Esophagus squamous epithelium (tissue), 4 donors: ENCODE data around the gene TMEM168.

ENCODE experiments used
- POLR2A ChIP-seq, 4 donors: fragments of 450-650 bp; IDR thresholded peaks; one replicate each; pipeline ENCODE4 v1.6.1; 2017; ENCODE audit warnings: antibody characterized with exemption in 4 of 4, mild to moderate bottlenecking in 4 of 4, moderate library complexity in 3 of 4
- TF ChIP-seq, protein P1 (sequence below), 6 experiments: fragments of 450-650 bp in 4 of 6; fragments of 200-600 bp in 2 of 6; sonication (generic) in 2 of 6; IDR thresholded peaks; one replicate each; pipeline ENCODE4 v1.5.1; 2016 to 2019; ENCODE audit warnings: antibody characterized with exemption in 6 of 6, mild to moderate bottlenecking in 4 of 6, moderate library complexity in 4 of 6

DNA sequence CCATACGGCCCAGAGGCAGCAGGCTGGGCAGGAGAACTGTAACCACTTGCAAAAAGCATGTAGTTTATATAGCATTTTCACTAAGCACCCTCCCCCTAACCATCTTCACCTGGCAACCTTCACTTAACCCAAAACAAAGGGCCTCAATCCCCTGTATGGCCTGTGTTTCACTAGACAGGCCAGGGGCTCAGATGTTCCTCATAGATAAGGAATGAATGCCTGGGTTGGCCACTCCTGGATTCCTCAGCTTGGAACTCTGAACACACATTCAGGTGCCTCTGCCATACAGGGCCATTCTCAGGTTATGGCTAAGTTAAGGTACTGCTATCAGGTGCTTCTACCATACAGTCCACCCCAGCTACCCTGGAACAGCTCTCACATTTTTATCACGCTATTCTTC is 10.3 kb upstream of the TMEM168 start:
- TF ChIP-seq POLR2A (IDR thresholded peaks at IDR 0.05), result no peak
- TF ChIP-seq, protein P1, sequence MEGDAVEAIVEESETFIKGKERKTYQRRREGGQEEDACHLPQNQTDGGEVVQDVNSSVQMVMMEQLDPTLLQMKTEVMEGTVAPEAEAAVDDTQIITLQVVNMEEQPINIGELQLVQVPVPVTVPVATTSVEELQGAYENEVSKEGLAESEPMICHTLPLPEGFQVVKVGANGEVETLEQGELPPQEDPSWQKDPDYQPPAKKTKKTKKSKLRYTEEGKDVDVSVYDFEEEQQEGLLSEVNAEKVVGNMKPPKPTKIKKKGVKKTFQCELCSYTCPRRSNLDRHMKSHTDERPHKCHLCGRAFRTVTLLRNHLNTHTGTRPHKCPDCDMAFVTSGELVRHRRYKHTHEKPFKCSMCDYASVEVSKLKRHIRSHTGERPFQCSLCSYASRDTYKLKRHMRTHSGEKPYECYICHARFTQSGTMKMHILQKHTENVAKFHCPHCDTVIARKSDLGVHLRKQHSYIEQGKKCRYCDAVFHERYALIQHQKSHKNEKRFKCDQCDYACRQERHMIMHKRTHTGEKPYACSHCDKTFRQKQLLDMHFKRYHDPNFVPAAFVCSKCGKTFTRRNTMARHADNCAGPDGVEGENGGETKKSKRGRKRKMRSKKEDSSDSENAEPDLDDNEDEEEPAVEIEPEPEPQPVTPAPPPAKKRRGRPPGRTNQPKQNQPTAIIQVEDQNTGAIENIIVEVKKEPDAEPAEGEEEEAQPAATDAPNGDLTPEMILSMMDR (IDR thresholded peaks at IDR 0.05), result no peak
